K562 (cell line): ENCODE data around the gene CACNA2D3. TPM values are rescaled to one million over a fixed set of nuclear protein-coding genes. Genes with fewer than 3 reads are reported as not detected.

Experiments used
- ATAC-seq: fragments of 200-7000 bp; cut with Tn5 transposase; 3 replicates; pipeline ENCODE4 v1.9.1; 2020; ENCODE audit warnings: moderate library complexity
- BruUV-seq: library from RNA; stranded (reverse); fragments of 400-500 nt; replicated peaks from 2 replicates; lab custom pipeline; 2021; lab: Mats Ljungman, UMichigan
- CTCF ChIA-PET: fragments of 300-600 bp; formaldehyde crosslinking; extraction: SDS; loops from one replicate; lab custom pipeline; 2021; ENCODE audit warnings: low intra/inter-chr PET ratio; lab: Yijun Ruan, JAX
- POLR2A ChIA-PET: fragments of 300-600, 350-650 bp; sonication (Branson Sonifier 250); formaldehyde crosslinking; extraction: SDS; loops from one replicate; lab custom pipeline; 2021; ENCODE audit warnings: antibody characterized with exemption, inconsistent platforms; lab: Yijun Ruan, JAX
- DNase-seq, 4 experiments: peaks; one replicate each; pipeline versions ENCODE4 v3.0.0 to v3.0.0-alpha.2; 2011 to 2018; ENCODE audit warnings: low spot score in 3 of 4, mixed read lengths in 3 of 4; ENCODE audit errors: extremely low read depth in 1 of 4
- FAIRE-seq: peaks from 2 replicates; lab custom pipeline; 2011; peaks lifted over from hg19 to GRCh38; lab: Jason Lieb, UNC
- H2AFZ ChIP-seq: 2 replicates; pipeline ENCODE4 v1.6.0; 2011; ENCODE audit warnings: low read depth, low read length, control low read depth, inconsistent platforms
- H3K27ac ChIP-seq: fragments of 200-600 bp; 3 replicates; pipeline ENCODE4 v1.8.0; 2011; ENCODE audit warnings: low read depth, mild to moderate bottlenecking, control low read depth, inconsistent platforms, low read length, moderate library complexity, mixed read lengths; ENCODE audit errors: extremely low read depth
- H3K27me3 ChIP-seq, 2 experiments: fragments of 300-600 bp in 1 of 2; 2 replicates in 1 of 2; 3 replicates in 1 of 2; pipeline versions ENCODE4 v1.6.0 to v1.8.0; 2011; ENCODE audit warnings: inconsistent platforms in 2 of 2, low read length in 2 of 2, mild to moderate bottlenecking in 1 of 2, mixed read lengths in 1 of 2, moderate library complexity in 1 of 2; ENCODE audit not compliant: control insufficient read depth in 2 of 2, insufficient read depth in 2 of 2
- H3K36me3 ChIP-seq: fragments of 300-600 bp; 3 replicates; pipeline ENCODE4 v1.8.0; 2011; ENCODE audit warnings: mild to moderate bottlenecking, low read length, inconsistent platforms; ENCODE audit not compliant: control insufficient read depth, insufficient read depth
- H3K4me1 ChIP-seq, 2 experiments: fragments of 200-600 bp in 1 of 2; replicated peaks in 1 of 2; 2 replicates in 1 of 2; 3 replicates in 1 of 2; pipeline versions ENCODE4 v1.5.1 to v1.8.0; 2011; ENCODE audit warnings: inconsistent platforms in 2 of 2, low read length in 2 of 2, mild to moderate bottlenecking in 1 of 2, mixed read lengths in 1 of 2, moderate library complexity in 1 of 2; ENCODE audit not compliant: control insufficient read depth in 2 of 2, insufficient read depth in 2 of 2
- H3K4me2 ChIP-seq: 2 replicates; pipeline ENCODE4 v1.6.1; 2011; ENCODE audit warnings: low read length, control low read depth, inconsistent platforms, mixed read lengths; ENCODE audit not compliant: insufficient read depth
- H3K4me3 ChIP-seq: fragments of 200-600 bp; sonication (generic), shearing (Covaris generic); 2 replicates; pipeline ENCODE4 v1.5.1; 2016; ENCODE audit warnings: control low read depth, inconsistent platforms
- H3K79me2 ChIP-seq: fragments of 200-600 bp; 3 replicates; pipeline ENCODE4 v1.8.0; 2011; ENCODE audit warnings: low read length, inconsistent platforms; ENCODE audit not compliant: control insufficient read depth, insufficient read depth
- H3K9ac ChIP-seq, 2 experiments: 2 replicates each; pipeline versions ENCODE4 v1.6.0 to v1.6.1; 2011; ENCODE audit warnings: low read depth in 2 of 2, low read length in 2 of 2, control low read depth in 1 of 2, inconsistent platforms in 1 of 2, mild to moderate bottlenecking in 1 of 2, mixed read lengths in 1 of 2; ENCODE audit not compliant: insufficient read depth in 1 of 2
- H3K9me1 ChIP-seq: one replicate; pipeline ENCODE4 v1.6.0; 2011; ENCODE audit warnings: inconsistent platforms, mild to moderate bottlenecking, low read length, moderate library complexity; ENCODE audit not compliant: control insufficient read depth, insufficient read depth
- H3K9me3 ChIP-seq: replicated peaks from 2 replicates; pipeline ENCODE4 v1.5.1; 2011; ENCODE audit warnings: low read depth, low read length, inconsistent platforms; ENCODE audit not compliant: control insufficient read depth, insufficient read depth
- H4K20me1 ChIP-seq: replicated peaks from 2 replicates; pipeline ENCODE4 v1.6.1; 2011; ENCODE audit warnings: low read length, inconsistent platforms, mixed read lengths; ENCODE audit not compliant: control insufficient read depth, insufficient read depth
- ARHGAP35 ChIP-seq: fragments of 450-650 bp; IDR thresholded peaks from 2 replicates; pipeline ENCODE4 v1.6.1; 2018; ENCODE audit not compliant: partially characterized antibody
- GATAD2B ChIP-seq: fragments of 450-650 bp; IDR thresholded peaks from 2 replicates; pipeline ENCODE4 v1.6.1; 2017; ENCODE audit warnings: mild to moderate bottlenecking, borderline replicate concordance
- TFE3 ChIP-seq: fragments of 450-650 bp; formaldehyde crosslinking; IDR thresholded peaks from 2 replicates; pipeline ENCODE4 v1.4.0; 2020; ENCODE audit warnings: mild to moderate bottlenecking, mixed read lengths
- ZNF197 ChIP-seq: fragments of 200-800 bp; sonication (Bioruptor generic); IDR thresholded peaks from 2 replicates; pipeline ENCODE4 v1.6.1; 2016; ENCODE audit warnings: low read depth, missing genetic modification characterization, missing compliant biosample characterization
- WGBS: fragments of 100-300 bp; shearing (Covaris generic); methylation state at CpG from one replicate; pipeline ENCODE4 v1.1.6; 2016; ENCODE audit warnings: low coverage, mixed read lengths; ENCODE audit not compliant: insufficient coverage; ENCODE audit errors: missing lambda C conversion rate; 5-methylcytosine and 5-hydroxymethylcytosine counted together
- in situ Hi-C: fragments of 300-500 bp; cut with MboI; formaldehyde crosslinking; loops from 4 replicates; pipeline ENCODE4 v1.15.0; 2018; ENCODE audit warnings: inconsistent platforms, mixed read lengths
- intact Hi-C: fragments of 100-400 bp; cut with micrococcal nuclease; formaldehyde crosslinking; loops from 2 replicates; pipeline ENCODE4 v1.14.2; 2022
- polyA plus RNA-seq, 8 experiments: library from polyadenylated mRNA; depleted of rRNA in 4 of 8; stranded (reverse) in 5 of 8; unstranded in 3 of 8; fragments of >200 nt; fragmentation: Nextera tagmentation in 2 of 8; fragmentation: Illumina TruSeq in 1 of 8; extraction: Ambion mirVana in 2 of 8; extraction: Trizol in 1 of 8; gene quantifications; 2 replicates each; pipeline versions ENCODE4 v1.2.1 to v1.2.3, GENCODE V29; 2011 to 2014; ENCODE audit warnings: inconsistent platforms in 1 of 8, missing spikeins in 1 of 8
- total RNA-seq, 7 experiments: library from RNA; depleted of rRNA in 6 of 7; stranded (reverse); fragments of >200 nt in 6 of 7; fragmentation: Illumina TruSeq in 2 of 7; extraction: Trizol in 2 of 7; gene quantifications; 2 replicates each; pipeline versions ENCODE4 v1.2.1 to v1.2.3, GENCODE V29; 2011 to 2021; ENCODE audit warnings: low replicate concordance in 1 of 7

Gene CACNA2D3
- total and polyA plus RNA-seq, 9 of the 15 experiments (the other 6 are each of a cell fraction or from before 2014, with no cell fraction given) = 0.01 TPM; not detected in 8

GRCh38 chr3:54223063-54223462, 100.7 kb downstream of the CACNA2D3 start:
- H3K36me3 ChIP-seq = no peaks in the 10 kb centered on the region
- H4K20me1 ChIP-seq = no peaks in the 10 kb centered on the region
- WGBS = 0% methylated on average over 3 of the region's 3 CpGs
- no peaks in the 10 kb centered on the region for H3K27me3 ChIP-seq
- POLR2A ChIA-PET = no interaction called here
- no peaks in the 10 kb centered on the region for H3K9me1 ChIP-seq
- in situ Hi-C loops (no loop called here), intact Hi-C loops (no loop called here)
- TF ChIP-seq ARHGAP35 (no peak), GATAD2B (no peak), TFE3 (no peak), ZNF197 (CRISPR knock-in tag) (no peak)
- FAIRE-seq = no peak
- no peak for ATAC-seq
- H3K4me2 ChIP-seq = no peak overlapping the region
- H3K4me3 ChIP-seq = no peak overlapping the region
- CTCF ChIA-PET = no interaction called here
- H3K9ac ChIP-seq = no peak overlapping the region
- H2AFZ ChIP-seq = no peak overlapping the region
- no peaks in the 10 kb centered on the region for H3K4me1 ChIP-seq
- H3K27ac ChIP-seq = no peak overlapping the region
- no TSS peak for BruUV-seq
- H3K79me2 ChIP-seq = no peaks in the 10 kb centered on the region
- no peaks in the 10 kb centered on the region for H3K9me3 ChIP-seq
- no peak for DNase-seq
